Measurements from ENCODE around the gene ZBTB11.
"Not testable (repeated sequence)": the region's sequence is repeated elsewhere in the genome, so short reads cannot be mapped to it uniquely, and the experiment has no call there.

Gene ZBTB11

GRCh38 chr3:101703169-101703568 is 26.2 kb upstream of the ZBTB11 start:
- Histone ChIP-seq H3K9ac (ENCODE audit: low read depth, low read length) (no peak overlapping the region), H3K4me1 (ENCODE audit: control insufficient read depth, insufficient read depth, low read length) (peaks cover 10% of the 10 kb centered on the region), H3K27me3 (ENCODE audit: control insufficient read depth, insufficient read depth, low read length) (no peaks in the 10 kb centered on the region), H3K4me3 (ENCODE audit: low read depth, low read length) (no peak overlapping the region), H3K36me3 (ENCODE audit: control insufficient read depth, insufficient read depth, low read length) (peaks cover 8% of the 10 kb centered on the region), H3K9me3 (ENCODE audit: control insufficient read depth, insufficient read depth, low read length) (no peaks in the 10 kb centered on the region)

GRCh38 chr3:101702726-101703125 is 25.8 kb upstream of the ZBTB11 start:
- Histone ChIP-seq H3K4me3 (ENCODE audit: low read depth, low read length) (no peak overlapping the region), H3K9me3 (ENCODE audit: control insufficient read depth, insufficient read depth, low read length) (no peaks in the 10 kb centered on the region), H3K9ac (ENCODE audit: low read depth, low read length) (no peak overlapping the region), H3K4me1 (ENCODE audit: control insufficient read depth, insufficient read depth, low read length) (peaks cover 10% of the 10 kb centered on the region), H3K27me3 (ENCODE audit: control insufficient read depth, insufficient read depth, low read length) (no peaks in the 10 kb centered on the region), H3K36me3 (ENCODE audit: control insufficient read depth, insufficient read depth, low read length) (peaks cover 8% of the 10 kb centered on the region)

- no peaks in the 10 kb centered on the region for H3K9me3 ChIP-seq (ENCODE audit: control insufficient read depth, insufficient read depth, low read length)
- H3K4me1 ChIP-seq (ENCODE audit: control insufficient read depth, insufficient read depth, low read length): peaks cover 10% of the 10 kb centered on the region
- peaks cover 9% of the 10 kb centered on the region for H3K36me3 ChIP-seq (ENCODE audit: control insufficient read depth, insufficient read depth, low read length)
- no peak overlapping the region for H3K4me3 ChIP-seq (ENCODE audit: low read depth, low read length)
- no peaks in the 10 kb centered on the region for H3K27me3 ChIP-seq (ENCODE audit: control insufficient read depth, insufficient read depth, low read length)
- H3K9ac ChIP-seq (ENCODE audit: low read depth, low read length): no peak overlapping the region
Measured at GRCh38 chr3:101701696-101702634, 25.0 kb upstream of the ZBTB11 start.

GRCh38 chr3:101695779-101696372 is 18.9 kb upstream of the ZBTB11 start:
- no peaks in the 10 kb centered on the region for H3K9me3 ChIP-seq (ENCODE audit: control insufficient read depth, insufficient read depth, low read length)
- no peak overlapping the region for H3K9ac ChIP-seq (ENCODE audit: low read depth, low read length)
- H3K4me1 ChIP-seq (ENCODE audit: control insufficient read depth, insufficient read depth, low read length): peaks cover 12% of the 10 kb centered on the region
- H3K4me3 ChIP-seq (ENCODE audit: low read depth, low read length): peak overlapping the region; percentile 18
- peaks cover 4% of the 10 kb centered on the region for H3K36me3 ChIP-seq (ENCODE audit: control insufficient read depth, insufficient read depth, low read length)
- H3K27me3 ChIP-seq (ENCODE audit: control insufficient read depth, insufficient read depth, low read length): no peaks in the 10 kb centered on the region

- H3K27me3 ChIP-seq (ENCODE audit: control insufficient read depth, insufficient read depth, low read length); H3K9me3 ChIP-seq (ENCODE audit: control insufficient read depth, insufficient read depth, low read length); H3K9ac ChIP-seq (ENCODE audit: low read depth, low read length); H3K36me3 ChIP-seq (ENCODE audit: control insufficient read depth, insufficient read depth, low read length): not testable (repeated sequence)
- Histone ChIP-seq H3K4me1 (ENCODE audit: control insufficient read depth, insufficient read depth, low read length) (peaks cover 12% of the 10 kb centered on the region), H3K4me3 (ENCODE audit: low read depth, low read length) (peak overlapping the region; percentile 30)
Measured at GRCh38 chr3:101694836-101695235, 17.9 kb upstream of the ZBTB11 start.

GRCh38 chr3:101693540-101693939 is 16.6 kb upstream of the ZBTB11 start:
- Histone ChIP-seq H3K9ac (ENCODE audit: low read depth, low read length) (peak overlapping the region; percentile 24), H3K4me3 (ENCODE audit: low read depth, low read length) (peak overlapping the region; percentile 54), H3K4me1 (ENCODE audit: control insufficient read depth, insufficient read depth, low read length) (peaks cover 12% of the 10 kb centered on the region)
- not testable (repeated sequence) for H3K36me3 ChIP-seq (ENCODE audit: control insufficient read depth, insufficient read depth, low read length); H3K9me3 ChIP-seq (ENCODE audit: control insufficient read depth, insufficient read depth, low read length); H3K27me3 ChIP-seq (ENCODE audit: control insufficient read depth, insufficient read depth, low read length)

GRCh38 chr3:101691685-101692671 is 15.0 kb upstream of the ZBTB11 start:
- not testable (repeated sequence) for H3K9ac ChIP-seq (ENCODE audit: low read depth, low read length); H3K36me3 ChIP-seq (ENCODE audit: control insufficient read depth, insufficient read depth, low read length); H3K9me3 ChIP-seq (ENCODE audit: control insufficient read depth, insufficient read depth, low read length); H3K27me3 ChIP-seq (ENCODE audit: control insufficient read depth, insufficient read depth, low read length)
- Histone ChIP-seq H3K4me3 (ENCODE audit: low read depth, low read length) (peak overlapping the region; percentile 19), H3K4me1 (ENCODE audit: control insufficient read depth, insufficient read depth, low read length) (peaks cover 16% of the 10 kb centered on the region)

GRCh38 chr3:101690972-101691371 is 14.0 kb upstream of the ZBTB11 start:
- no peaks in the 10 kb centered on the region for H3K9me3 ChIP-seq (ENCODE audit: control insufficient read depth, insufficient read depth, low read length)
- no peak overlapping the region for H3K4me3 ChIP-seq (ENCODE audit: low read depth, low read length)
- H3K9ac ChIP-seq (ENCODE audit: low read depth, low read length): no peak overlapping the region
- H3K4me1 ChIP-seq (ENCODE audit: control insufficient read depth, insufficient read depth, low read length): peaks cover 11% of the 10 kb centered on the region
- H3K36me3 ChIP-seq (ENCODE audit: control insufficient read depth, insufficient read depth, low read length): peaks cover 2% of the 10 kb centered on the region
- no peaks in the 10 kb centered on the region for H3K27me3 ChIP-seq (ENCODE audit: control insufficient read depth, insufficient read depth, low read length)

- peaks cover 15% of the 10 kb centered on the region for H3K4me1 ChIP-seq (ENCODE audit: control insufficient read depth, insufficient read depth, low read length)
- H3K9me3 ChIP-seq (ENCODE audit: control insufficient read depth, insufficient read depth, low read length): no peaks in the 10 kb centered on the region
- no peak overlapping the region for H3K9ac ChIP-seq (ENCODE audit: low read depth, low read length)
- no peaks in the 10 kb centered on the region for H3K27me3 ChIP-seq (ENCODE audit: control insufficient read depth, insufficient read depth, low read length)
- H3K36me3 ChIP-seq (ENCODE audit: control insufficient read depth, insufficient read depth, low read length): peaks cover 13% of the 10 kb centered on the region
- H3K4me3 ChIP-seq (ENCODE audit: low read depth, low read length): no peak overlapping the region
Measured at GRCh38 chr3:101689286-101689685, 12.4 kb upstream of the ZBTB11 start.

- peak overlapping the region; percentile 96 for H3K4me3 ChIP-seq (ENCODE audit: low read depth, low read length)
- no peaks in the 10 kb centered on the region for H3K27me3 ChIP-seq (ENCODE audit: control insufficient read depth, insufficient read depth, low read length)
- peaks cover 26% of the 10 kb centered on the region for H3K36me3 ChIP-seq (ENCODE audit: control insufficient read depth, insufficient read depth, low read length)
- H3K9ac ChIP-seq (ENCODE audit: low read depth, low read length): no peak overlapping the region
- H3K4me1 ChIP-seq (ENCODE audit: control insufficient read depth, insufficient read depth, low read length): peaks cover 15% of the 10 kb centered on the region
- no peaks in the 10 kb centered on the region for H3K9me3 ChIP-seq (ENCODE audit: control insufficient read depth, insufficient read depth, low read length)
Measured at GRCh38 chr3:101687142-101687931, 10.4 kb upstream of the ZBTB11 start.

GRCh38 chr3:101685870-101686307 is 9.0 kb upstream of the ZBTB11 start:
- Histone ChIP-seq H3K27me3 (ENCODE audit: control insufficient read depth, insufficient read depth, low read length) (no peaks in the 10 kb centered on the region), H3K4me1 (ENCODE audit: control insufficient read depth, insufficient read depth, low read length) (peaks cover 9% of the 10 kb centered on the region), H3K9me3 (ENCODE audit: control insufficient read depth, insufficient read depth, low read length) (no peaks in the 10 kb centered on the region), H3K9ac (ENCODE audit: low read depth, low read length) (peak overlapping the region; percentile 99), H3K4me3 (ENCODE audit: low read depth, low read length) (peak overlapping the region; percentile 96), H3K36me3 (ENCODE audit: control insufficient read depth, insufficient read depth, low read length) (peaks cover 40% of the 10 kb centered on the region)

Measured in iPS-15b (cell line).